AG09309 (cell line): Measurements from ENCODE around the gene IER5.

Experiments used
- DNase-seq: peaks from one replicate; pipeline ENCODE4 v3.0.0-alpha.2; 2010; ENCODE audit warnings: low read depth
- H3K4me3 ChIP-seq: 2 replicates; pipeline ENCODE4 v1.5.1; 2011; ENCODE audit warnings: mild to moderate bottlenecking, low read depth, low read length, moderate library complexity; ENCODE audit not compliant: control insufficient read depth
- TF ChIP-seq, protein P1 (sequence below): IDR thresholded peaks from 2 replicates; pipeline ENCODE4 v1.5.1; 2011; ENCODE audit warnings: mild to moderate bottlenecking, low read depth, low read length, inconsistent platforms; ENCODE audit not compliant: insufficient read depth, control insufficient read depth; ENCODE audit errors: missing control alignments

The IER5 gene

DNA sequence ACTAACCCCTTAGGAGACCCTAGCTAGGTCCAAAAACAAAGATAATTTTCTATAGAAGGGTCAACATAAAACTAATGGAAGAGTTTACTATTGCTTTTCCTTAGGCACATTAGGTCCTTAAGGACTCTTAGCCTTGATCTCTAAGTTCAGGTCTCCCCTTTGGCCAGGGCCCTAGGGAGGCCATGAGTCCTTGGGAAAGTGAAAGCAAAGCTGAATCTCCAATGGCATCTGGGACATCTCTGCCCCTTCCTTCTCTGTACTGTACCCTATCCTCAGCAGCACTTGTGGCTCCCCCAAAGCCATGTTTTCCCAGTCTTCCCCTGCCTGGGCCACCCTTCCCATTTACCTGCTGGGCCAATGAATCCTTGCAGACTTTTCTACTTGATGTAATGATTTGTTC is 14.3 kb downstream of the IER5 start:
- H3K4me3 ChIP-seq = no peak overlapping the region
- DNase-seq = no peak
- TF ChIP-seq, protein P1, sequence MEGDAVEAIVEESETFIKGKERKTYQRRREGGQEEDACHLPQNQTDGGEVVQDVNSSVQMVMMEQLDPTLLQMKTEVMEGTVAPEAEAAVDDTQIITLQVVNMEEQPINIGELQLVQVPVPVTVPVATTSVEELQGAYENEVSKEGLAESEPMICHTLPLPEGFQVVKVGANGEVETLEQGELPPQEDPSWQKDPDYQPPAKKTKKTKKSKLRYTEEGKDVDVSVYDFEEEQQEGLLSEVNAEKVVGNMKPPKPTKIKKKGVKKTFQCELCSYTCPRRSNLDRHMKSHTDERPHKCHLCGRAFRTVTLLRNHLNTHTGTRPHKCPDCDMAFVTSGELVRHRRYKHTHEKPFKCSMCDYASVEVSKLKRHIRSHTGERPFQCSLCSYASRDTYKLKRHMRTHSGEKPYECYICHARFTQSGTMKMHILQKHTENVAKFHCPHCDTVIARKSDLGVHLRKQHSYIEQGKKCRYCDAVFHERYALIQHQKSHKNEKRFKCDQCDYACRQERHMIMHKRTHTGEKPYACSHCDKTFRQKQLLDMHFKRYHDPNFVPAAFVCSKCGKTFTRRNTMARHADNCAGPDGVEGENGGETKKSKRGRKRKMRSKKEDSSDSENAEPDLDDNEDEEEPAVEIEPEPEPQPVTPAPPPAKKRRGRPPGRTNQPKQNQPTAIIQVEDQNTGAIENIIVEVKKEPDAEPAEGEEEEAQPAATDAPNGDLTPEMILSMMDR = no peak

DNA sequence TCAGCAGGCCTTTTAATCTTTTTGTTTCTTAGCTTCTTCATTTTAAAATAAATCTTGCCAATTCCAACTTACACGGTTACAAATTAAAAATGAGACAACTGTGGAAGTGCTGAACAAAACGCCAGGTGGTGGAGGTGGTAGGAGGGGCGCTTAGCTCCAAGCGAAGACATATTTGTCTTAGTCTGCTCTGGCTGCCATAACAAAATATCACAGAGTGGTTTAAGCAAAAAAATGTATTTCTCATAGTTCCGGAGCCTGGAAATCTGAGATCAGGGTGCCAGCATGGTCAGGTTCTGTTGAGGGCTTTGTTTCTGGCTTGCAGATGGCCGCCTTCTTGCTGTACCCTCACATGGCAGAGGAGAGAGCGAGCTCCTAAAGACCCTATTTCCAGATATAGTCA is 14.9 kb downstream of the IER5 start:
- H3K4me3 ChIP-seq = no peak overlapping the region
- DNase-seq = no peak
- TF ChIP-seq, protein P1 = no peak

DNA sequence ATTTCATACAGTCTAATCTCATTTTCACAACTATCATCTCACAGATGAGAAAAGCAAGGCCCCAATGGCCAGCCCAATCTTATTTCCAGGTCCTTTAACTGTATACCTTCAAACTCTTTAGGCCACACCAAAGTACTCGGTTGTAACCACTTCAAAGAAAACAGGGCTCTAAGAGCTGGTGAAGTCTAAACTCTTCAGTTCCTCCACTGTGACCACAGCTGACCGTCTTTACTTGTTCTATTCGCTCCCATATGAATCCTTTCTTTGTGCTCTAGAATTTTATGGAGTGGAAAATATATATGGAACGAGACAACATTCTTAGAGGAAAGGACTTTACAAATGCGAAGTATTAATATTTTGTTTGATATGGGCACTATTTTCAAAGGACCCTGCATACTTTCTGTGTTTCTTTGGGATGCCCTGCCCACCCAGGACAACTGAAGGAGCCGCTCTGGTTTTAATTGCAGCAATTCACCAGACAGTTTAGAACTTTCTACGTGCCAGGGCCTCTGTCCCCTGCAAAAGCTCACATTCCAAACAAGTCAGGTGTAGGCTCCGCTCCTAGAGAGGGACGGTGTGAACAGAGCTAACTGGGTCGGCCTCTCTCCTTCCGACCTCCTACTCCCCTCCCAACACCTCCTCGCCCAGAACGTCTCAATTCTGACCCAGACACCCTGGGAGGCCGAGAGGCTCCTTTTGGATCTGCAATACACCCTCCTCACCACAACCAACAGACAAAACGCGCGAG is 15.7 kb downstream of the IER5 start:
- TF ChIP-seq, protein P1 = peak; percentile 25
- DNase-seq = no peak
- H3K4me3 ChIP-seq = peak overlapping the region; percentile 77

DNA sequence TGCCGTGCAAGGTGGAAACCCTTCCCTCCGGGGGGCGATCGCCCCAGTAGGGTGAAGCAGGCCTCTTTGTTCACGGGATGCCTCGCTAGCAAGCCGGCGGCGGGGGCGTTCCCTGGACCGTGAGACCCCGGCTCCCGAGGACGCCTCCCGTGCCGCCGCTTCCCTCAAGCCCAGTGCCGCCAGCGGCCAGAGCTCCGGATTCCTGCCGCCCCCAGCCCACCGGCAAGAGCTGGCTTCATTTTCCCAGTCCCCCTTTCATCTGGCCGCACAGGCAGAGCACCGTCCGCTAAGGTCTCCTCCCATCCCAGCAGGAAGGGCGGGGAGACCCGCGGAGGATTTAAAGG is 16.3 kb downstream of the IER5 start:
- no peak for DNase-seq
- TF ChIP-seq, protein P1 = no peak

DNA sequence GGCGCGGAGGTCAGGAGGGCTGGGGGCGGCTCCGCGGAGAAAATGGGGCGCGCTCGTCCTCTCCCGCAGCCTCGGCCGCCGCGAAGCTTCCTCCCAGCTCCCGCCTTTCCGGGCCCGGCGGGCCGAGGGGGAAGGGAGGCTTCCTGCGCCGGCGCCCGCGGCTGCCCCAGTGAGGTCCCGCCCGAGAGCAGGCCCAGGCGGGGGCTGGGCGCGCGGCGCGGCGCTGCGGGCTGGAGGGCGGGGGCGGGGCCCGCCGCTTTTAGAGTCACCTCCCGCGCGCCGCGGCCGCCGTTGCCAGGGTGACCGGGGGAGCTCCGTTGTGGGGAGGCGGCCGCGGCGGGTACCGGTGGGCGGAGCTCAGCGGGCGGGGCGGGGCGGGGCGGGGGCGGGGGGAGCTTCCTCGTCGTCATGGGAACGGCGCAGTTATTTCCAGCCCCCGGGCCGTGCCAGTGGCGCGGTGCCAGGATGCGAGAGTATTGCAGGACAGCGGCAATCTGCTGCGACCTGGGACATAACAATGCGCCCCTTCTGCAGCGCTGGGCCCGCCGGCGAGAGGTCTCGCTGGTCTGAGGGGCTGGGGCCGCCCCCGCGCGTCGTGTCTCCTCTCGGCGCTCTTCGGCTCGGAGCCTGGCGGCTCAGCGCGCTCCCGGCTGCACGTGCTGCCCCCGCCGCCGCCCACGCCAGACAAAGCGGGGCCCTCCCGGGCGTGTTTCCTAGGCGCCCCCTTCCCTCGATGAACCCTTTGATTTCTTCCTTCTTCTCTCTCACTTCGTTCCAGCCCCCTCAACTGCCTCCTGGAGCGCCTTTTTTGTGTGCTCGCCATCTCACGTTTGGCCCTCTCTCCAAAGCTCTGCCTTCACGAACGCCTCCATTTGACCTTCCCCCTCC is 16.9 kb downstream of the IER5 start:
- DNase-seq = no peak
- TF ChIP-seq, protein P1 = no peak
- peak overlapping the region; percentile 77 for H3K4me3 ChIP-seq

More for the DNA sequence above, 16.3 kb downstream of the IER5 start:
- H3K4me3 ChIP-seq = peak overlapping the region; percentile 77

DNA sequence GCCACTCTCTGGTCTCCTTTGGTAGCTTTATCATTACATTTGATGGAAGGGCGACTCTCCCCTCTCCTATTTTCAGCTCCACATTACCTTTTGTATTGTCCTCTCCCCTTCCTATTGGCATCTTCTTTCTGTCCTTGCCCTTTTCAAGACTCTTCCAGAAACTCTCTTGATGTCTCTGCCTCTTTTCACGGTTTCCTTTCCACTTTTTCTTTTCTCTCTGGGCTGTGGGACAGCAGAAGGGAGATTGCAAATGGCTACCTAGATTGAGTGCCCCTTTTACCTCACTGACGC is 17.5 kb downstream of the IER5 start:
- TF ChIP-seq, protein P1 = no peak
- no peak for DNase-seq
- H3K4me3 ChIP-seq = no peak overlapping the region
